ENCODE results near the gene FBLN1.
A peak's percentile ranks its signal among the peaks of the same experiment; 100 is the strongest.

Gene FBLN1

GRCh38 chr22:45516923-45517675 lies 14.4 kb downstream of the FBLN1 start:
- Histone ChIP-seq H3K14ac (ENCODE audit: low read length in 2 of 2) (peak overlapping the region in 1 of 2 experiments; percentile 75), H2BK15ac (ENCODE audit: low read depth, poor library complexity, severe bottlenecking) (no peak overlapping the region), H3K4ac (ENCODE audit: low read depth in 1 of 2, low read length in 2 of 2) (no peak overlapping the region), H3K9me3 (ENCODE audit: control insufficient read depth, low read length) (no peaks in the 10 kb centered on the region), H3K4me3 (ENCODE audit: insufficient read depth in 1 of 2, low read depth in 1 of 2, low read length in 2 of 2) (no peak overlapping the region), H3K23ac (ENCODE audit: low read length in 2 of 2) (peak overlapping the region in 1 of 2 experiments; percentile 27), H3K27ac (ENCODE audit: low read length, poor library complexity, severe bottlenecking) (peak overlapping the region; percentile 84), H2AK5ac (ENCODE audit: low read length, severe bottlenecking) (peak overlapping the region; percentile 98), H3K18ac (ENCODE audit: low read depth in 1 of 2, low read length in 2 of 2) (peak overlapping the region in 1 of 2 experiments; percentile 63), H3K4me2 (ENCODE audit: low read length, poor library complexity, severe bottlenecking) (no peak overlapping the region), H4K91ac (ENCODE audit: low read length) (no peak overlapping the region), H2AFZ (ENCODE audit: low read depth, low read length) (no peak overlapping the region), H3K27me3 (ENCODE audit: control insufficient read depth in 1 of 2, insufficient read depth in 1 of 2, low read length in 2 of 2) (no peaks in the 10 kb centered on the region), H2BK12ac (ENCODE audit: low read length in 2 of 2) (peak overlapping the region in 1 of 2 experiments; percentile 70), H4K8ac (ENCODE audit: low read length) (no peak overlapping the region), H2BK5ac (ENCODE audit: low read depth, low read length, poor library complexity, severe bottlenecking) (peak overlapping the region; percentile 77), H3K36me3 (ENCODE audit: control insufficient read depth in 1 of 2, insufficient read depth in 2 of 2, low read depth in 1 of 2, low read length in 2 of 2) (peaks cover 30 to 50% of the 10 kb centered on the region in 2 experiments), H3K79me1 (replicated peaks; ENCODE audit: low read length, poor library complexity, severe bottlenecking) (peaks cover 16% of the 10 kb centered on the region), H3K4me1 (ENCODE audit: control insufficient read depth, insufficient read depth, low read depth, low read length) (peaks cover 61% of the 10 kb centered on the region), H3K9ac (ENCODE audit: low read length) (no peak overlapping the region), H2BK120ac (ENCODE audit: low read depth, low read length) (no peak overlapping the region)
- 78% methylated on average over 17 of the region's 18 CpGs for WGBS
- DNase-seq, result peak; percentile 59

- 96% methylated on average over 7 of the region's 7 CpGs for WGBS
- Histone ChIP-seq H3K27ac (ENCODE audit: low read length, poor library complexity, severe bottlenecking) (peak overlapping the region; percentile 70), H3K4me2 (ENCODE audit: low read length, poor library complexity, severe bottlenecking) (peak overlapping the region; percentile 24), H4K91ac (ENCODE audit: low read length) (no peak overlapping the region), H3K23ac (ENCODE audit: low read length in 2 of 2) (no peak overlapping the region), H4K8ac (ENCODE audit: low read length) (no peak overlapping the region), H2BK5ac (ENCODE audit: low read depth, low read length, poor library complexity, severe bottlenecking) (no peak overlapping the region), H3K27me3 (ENCODE audit: control insufficient read depth in 1 of 2, insufficient read depth in 1 of 2, low read length in 2 of 2) (no peaks in the 10 kb centered on the region), H3K79me1 (replicated peaks; ENCODE audit: low read length, poor library complexity, severe bottlenecking) (peaks cover 22% of the 10 kb centered on the region), H3K14ac (ENCODE audit: low read length in 2 of 2) (no peak overlapping the region), H3K36me3 (ENCODE audit: control insufficient read depth in 1 of 2, insufficient read depth in 2 of 2, low read depth in 1 of 2, low read length in 2 of 2) (peaks cover 40 to 60% of the 10 kb centered on the region in 2 experiments), H3K4me1 (ENCODE audit: control insufficient read depth, insufficient read depth, low read depth, low read length) (peaks cover 56% of the 10 kb centered on the region), H2AFZ (ENCODE audit: low read depth, low read length) (no peak overlapping the region), H3K4me3 (ENCODE audit: insufficient read depth in 1 of 2, low read depth in 1 of 2, low read length in 2 of 2) (no peak overlapping the region), H3K4ac (ENCODE audit: low read depth in 1 of 2, low read length in 2 of 2) (no peak overlapping the region), H2BK12ac (ENCODE audit: low read length in 2 of 2) (no peak overlapping the region), H2AK5ac (ENCODE audit: low read length, severe bottlenecking) (peak overlapping the region; percentile 4), H2BK15ac (ENCODE audit: low read depth, poor library complexity, severe bottlenecking) (no peak overlapping the region), H2BK120ac (ENCODE audit: low read depth, low read length) (no peak overlapping the region), H3K18ac (ENCODE audit: low read depth in 1 of 2, low read length in 2 of 2) (peak overlapping the region in 1 of 2 experiments; percentile 1), H3K9me3 (ENCODE audit: control insufficient read depth, low read length) (no peaks in the 10 kb centered on the region), H3K9ac (ENCODE audit: low read length) (no peak overlapping the region)
- DNase-seq, result no peak
Observed at GRCh38 chr22:45518136-45518535, 15.5 kb downstream of the FBLN1 start.

DNA sequence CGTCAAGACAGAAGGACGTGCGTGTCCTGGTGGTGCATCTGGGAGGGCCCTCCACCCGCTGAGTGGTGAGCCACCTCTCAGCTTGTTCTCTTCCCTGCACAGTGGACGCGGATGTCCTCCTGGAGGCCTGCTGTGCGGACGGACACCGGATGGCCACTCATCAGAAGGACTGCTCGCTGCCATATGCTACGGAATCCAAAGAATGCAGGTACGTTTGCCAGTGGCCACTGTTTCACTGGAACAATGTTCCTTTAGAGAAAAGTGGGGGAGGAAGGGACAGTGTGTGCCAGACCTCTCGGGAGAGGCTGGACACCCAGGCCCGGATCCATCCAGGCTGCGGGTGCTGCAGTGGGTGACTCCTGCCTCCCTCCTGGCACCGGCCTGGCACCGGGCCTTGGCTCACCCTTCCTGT lies 15.9 kb downstream of the FBLN1 start:
- no peak overlapping the region for H2AFZ ChIP-seq (ENCODE audit: low read depth, low read length)
- no peak overlapping the region for H2BK120ac ChIP-seq (ENCODE audit: low read depth, low read length)
- H3K4me3 ChIP-seq (ENCODE audit: insufficient read depth in 1 of 2, low read depth in 1 of 2, low read length in 2 of 2), result peak overlapping the region in 1 of 2 experiments; percentile 24
- H3K79me1 ChIP-seq (replicated peaks; ENCODE audit: low read length, poor library complexity, severe bottlenecking), result peaks cover 24% of the 10 kb centered on the region
- H2BK15ac ChIP-seq (ENCODE audit: low read depth, poor library complexity, severe bottlenecking), result peak overlapping the region; percentile 1
- peak overlapping the region; percentile 70 for H3K27ac ChIP-seq (ENCODE audit: low read length, poor library complexity, severe bottlenecking)
- H4K91ac ChIP-seq (ENCODE audit: low read length), result peak overlapping the region; percentile 27
- no peak for DNase-seq
- peak overlapping the region; percentile 42 for H2AK5ac ChIP-seq (ENCODE audit: low read length, severe bottlenecking)
- no peaks in the 10 kb centered on the region for H3K27me3 ChIP-seq (ENCODE audit: control insufficient read depth in 1 of 2, insufficient read depth in 1 of 2, low read length in 2 of 2)
- H3K14ac ChIP-seq (ENCODE audit: low read length in 2 of 2), result peak overlapping the region in 1 of 2 experiments; percentile 18
- H3K23ac ChIP-seq (ENCODE audit: low read length in 2 of 2), result no peak overlapping the region
- H3K4ac ChIP-seq (ENCODE audit: low read depth in 1 of 2, low read length in 2 of 2), result no peak overlapping the region
- peaks cover 44 to 64% of the 10 kb centered on the region in 2 experiments for H3K36me3 ChIP-seq (ENCODE audit: control insufficient read depth in 1 of 2, insufficient read depth in 2 of 2, low read depth in 1 of 2, low read length in 2 of 2)
- H2BK12ac ChIP-seq (ENCODE audit: low read length in 2 of 2), result no peak overlapping the region
- 90% methylated on average over 17 of the region's 17 CpGs for WGBS
- H3K18ac ChIP-seq (ENCODE audit: low read depth in 1 of 2, low read length in 2 of 2), result peak overlapping the region in 1 of 2 experiments; percentile 1
- no peak overlapping the region for H4K8ac ChIP-seq (ENCODE audit: low read length)
- H2BK5ac ChIP-seq (ENCODE audit: low read depth, low read length, poor library complexity, severe bottlenecking), result no peak overlapping the region
- H3K4me2 ChIP-seq (ENCODE audit: low read length, poor library complexity, severe bottlenecking), result peak overlapping the region; percentile 33
- H3K9me3 ChIP-seq (ENCODE audit: control insufficient read depth, low read length), result no peaks in the 10 kb centered on the region
- H3K4me1 ChIP-seq (ENCODE audit: control insufficient read depth, insufficient read depth, low read depth, low read length), result peaks cover 54% of the 10 kb centered on the region
- no peak overlapping the region for H3K9ac ChIP-seq (ENCODE audit: low read length)

- Histone ChIP-seq H2BK5ac (ENCODE audit: low read depth, low read length, poor library complexity, severe bottlenecking) (no peak overlapping the region), H3K4ac (ENCODE audit: low read depth in 1 of 2, low read length in 2 of 2) (peak overlapping the region in 1 of 2 experiments; percentile 46), H4K8ac (ENCODE audit: low read length) (peak overlapping the region; percentile 1)
Observed at GRCh38 chr22:45521178-45521577, 18.5 kb downstream of the FBLN1 start.

More at GRCh38 chr22:45521178-45521577, 18.5 kb downstream of the FBLN1 start:
- Histone ChIP-seq H3K27ac (ENCODE audit: low read length, poor library complexity, severe bottlenecking) (no peak overlapping the region), H3K18ac (ENCODE audit: low read depth in 1 of 2, low read length in 2 of 2) (no peak overlapping the region), H3K9ac (ENCODE audit: low read length) (no peak overlapping the region), H3K36me3 (ENCODE audit: control insufficient read depth in 1 of 2, insufficient read depth in 2 of 2, low read depth in 1 of 2, low read length in 2 of 2) (peaks cover 60 to 83% of the 10 kb centered on the region in 2 experiments), H3K4me2 (ENCODE audit: low read length, poor library complexity, severe bottlenecking) (no peak overlapping the region), H3K23ac (ENCODE audit: low read length in 2 of 2) (no peak overlapping the region), H2BK12ac (ENCODE audit: low read length in 2 of 2) (peak overlapping the region in 1 of 2 experiments; percentile 44), H3K14ac (ENCODE audit: low read length in 2 of 2) (no peak overlapping the region), H3K79me1 (replicated peaks; ENCODE audit: low read length, poor library complexity, severe bottlenecking) (peaks cover 40% of the 10 kb centered on the region), H3K4me1 (ENCODE audit: control insufficient read depth, insufficient read depth, low read depth, low read length) (peaks cover 37% of the 10 kb centered on the region), H2BK15ac (ENCODE audit: low read depth, poor library complexity, severe bottlenecking) (peak overlapping the region; percentile 12), H2BK120ac (ENCODE audit: low read depth, low read length) (no peak overlapping the region), H3K9me3 (ENCODE audit: control insufficient read depth, low read length) (no peaks in the 10 kb centered on the region), H3K27me3 (ENCODE audit: control insufficient read depth in 1 of 2, insufficient read depth in 1 of 2, low read length in 2 of 2) (no peaks in the 10 kb centered on the region), H2AK5ac (ENCODE audit: low read length, severe bottlenecking) (peak overlapping the region; percentile 76), H2AFZ (ENCODE audit: low read depth, low read length) (no peak overlapping the region), H4K91ac (ENCODE audit: low read length) (peak overlapping the region; percentile 28), H3K4me3 (ENCODE audit: insufficient read depth in 1 of 2, low read depth in 1 of 2, low read length in 2 of 2) (no peak overlapping the region)
- DNase-seq, result no peak
- 91% methylated on average over 5 of the region's 5 CpGs for WGBS

All from mesenchymal stem cell (in vitro differentiated cells and primary cell).